WTC11 (cell line): Measurements from ENCODE around the gene WWC1. TPM values are rescaled to one million over a fixed set of nuclear protein-coding genes. Genes with fewer than 3 reads are reported as not detected.

Source experiments
- ATAC-seq: fragments of 200-7000 bp; cut with Tn5 transposase; 2 replicates; pipeline ENCODE4 v1.10.0; 2021; ENCODE audit warnings: mild to moderate bottlenecking, moderate library complexity
- CTCF ChIA-PET: fragments of 300-600 bp; sonication (Branson Sonifier 250); formaldehyde crosslinking; loops from one replicate; lab custom pipeline; 2021; ENCODE audit warnings: antibody characterized with exemption; lab: Charles Lee
- POLR2A ChIA-PET: fragments of 350-600 bp; sonication (Branson Sonifier 250); formaldehyde crosslinking; loops from one replicate; lab custom pipeline; 2021; ENCODE audit warnings: antibody characterized with exemption; lab: Charles Lee
- DNase-seq: peaks from one replicate; pipeline ENCODE4 v3.0.0; 2021; ENCODE audit warnings: low spot score
- H3K27ac Mint-ChIP-seq: 2 replicates; pipeline ENCODE4 v1.8.0; 2021; ENCODE audit warnings: mixed read lengths
- H3K27me3 Mint-ChIP-seq: 2 replicates; pipeline ENCODE4 v1.8.0; 2021; ENCODE audit warnings: low read depth, mild to moderate bottlenecking, moderate library complexity, mixed read lengths
- H3K36me3 Mint-ChIP-seq: 2 replicates; pipeline ENCODE4 v1.8.0; 2021; ENCODE audit warnings: mixed read lengths
- H3K4me1 Mint-ChIP-seq: 2 replicates; pipeline ENCODE4 v1.8.0; 2022; ENCODE audit warnings: mixed read lengths
- H3K4me3 Mint-ChIP-seq: 2 replicates; pipeline ENCODE4 v1.8.0; 2021; ENCODE audit warnings: mild to moderate bottlenecking, moderate library complexity, mixed read lengths
- H3K9me3 Mint-ChIP-seq: 2 replicates; pipeline ENCODE4 v1.8.0; 2021; ENCODE audit warnings: mixed read lengths
- ARID4B ChIP-seq: sonication (generic); formaldehyde crosslinking; IDR thresholded peaks from 2 replicates; pipeline ENCODE4 v1.8.0; 2023; ENCODE audit warnings: missing genetic modification reagents, mild to moderate bottlenecking, borderline replicate concordance
- CREB1 ChIP-seq: sonication (generic); formaldehyde crosslinking; IDR thresholded peaks from 2 replicates; pipeline ENCODE4 v1.8.0; 2023; ENCODE audit warnings: mild to moderate bottlenecking, missing genetic modification reagents
- E2F4 ChIP-seq: sonication (generic); formaldehyde crosslinking; IDR thresholded peaks from 2 replicates; pipeline ENCODE4 v1.8.1; 2022; ENCODE audit warnings: low read depth, mild to moderate bottlenecking, moderate library complexity, missing genetic modification reagents, borderline replicate concordance
- ERG ChIP-seq: fragments of 250-450 bp; sonication (Bioruptor Pico); IDR thresholded peaks from 2 replicates; pipeline ENCODE4 v1.8.0; 2021; ENCODE audit warnings: mild to moderate bottlenecking
- FOXJ3 ChIP-seq: sonication (generic); formaldehyde crosslinking; IDR thresholded peaks from 2 replicates; pipeline ENCODE4 v1.9.0; 2021; ENCODE audit warnings: missing genetic modification reagents, mild to moderate bottlenecking, borderline replicate concordance
- GABPB1 ChIP-seq: sonication (generic); formaldehyde crosslinking; IDR thresholded peaks from 2 replicates; pipeline ENCODE4 v1.8.1; 2023; ENCODE audit warnings: mild to moderate bottlenecking, missing genetic modification reagents
- GTF2I ChIP-seq: fragments of 250-450 bp; sonication (Bioruptor Pico); conservative IDR thresholded peaks from 2 replicates; pipeline ENCODE4 v1.4.0; 2021; ENCODE audit warnings: mild to moderate bottlenecking
- NFYB ChIP-seq: sonication (generic); formaldehyde crosslinking; conservative IDR thresholded peaks from 2 replicates; pipeline ENCODE4 v1.8.0; 2022; ENCODE audit warnings: low read depth, missing genetic modification reagents
- NR1H2 ChIP-seq: sonication (generic); formaldehyde crosslinking; IDR thresholded peaks from 2 replicates; pipeline ENCODE4 v1.9.0; 2021; ENCODE audit warnings: mild to moderate bottlenecking, moderate library complexity, missing genetic modification reagents
- NR3C1 ChIP-seq: sonication (generic); formaldehyde crosslinking; conservative IDR thresholded peaks from 2 replicates; pipeline ENCODE4 v1.8.1; 2023; ENCODE audit warnings: low read depth, mild to moderate bottlenecking, missing genetic modification reagents
- TEAD4 ChIP-seq: sonication (generic); formaldehyde crosslinking; IDR thresholded peaks from 2 replicates; pipeline ENCODE4 v1.8.0; 2022; ENCODE audit warnings: mild to moderate bottlenecking, missing genetic modification reagents
- ZMAT4 ChIP-seq: fragments of 250-450 bp; sonication (Bioruptor Pico); IDR thresholded peaks from 2 replicates; pipeline ENCODE4 v1.9.0; 2021; ENCODE audit warnings: mild to moderate bottlenecking
- ZNF423 ChIP-seq: fragments of 250-450 bp; sonication (Bioruptor Pico); IDR thresholded peaks from 2 replicates; pipeline ENCODE4 v2.1.2; 2022; ENCODE audit warnings: mild to moderate bottlenecking, moderate library complexity
- ZNF425 ChIP-seq: fragments of 250-450 bp; sonication (Bioruptor Pico); conservative IDR thresholded peaks from 2 replicates; pipeline ENCODE4 v1.9.0; 2021; ENCODE audit warnings: mild to moderate bottlenecking
- total RNA-seq: library from RNA; stranded (reverse); gene quantifications from 3 replicates; pipeline ENCODE4 v1.2.3, GENCODE V29; 2021
- TF ChIP-seq, protein P1 (sequence below): sonication (generic); formaldehyde crosslinking; IDR thresholded peaks from 2 replicates; pipeline ENCODE4 v1.8.1; 2023; ENCODE audit warnings: mild to moderate bottlenecking, missing genetic modification reagents
- TF ChIP-seq, protein P2 (sequence below): fragments of 250-450 bp; sonication (Bioruptor Pico); IDR thresholded peaks from 2 replicates; pipeline ENCODE4 v2.1.2; 2022; ENCODE audit warnings: mild to moderate bottlenecking, moderate library complexity
- TF ChIP-seq, protein P3 (sequence below): sonication (generic); formaldehyde crosslinking; IDR thresholded peaks from 2 replicates; pipeline ENCODE4 v1.8.1; 2023; ENCODE audit warnings: mild to moderate bottlenecking, missing genetic modification reagents, moderate library complexity

WWC1 gene
- total RNA-seq, 1 experiment from 2014 or later = 48.4 TPM

DNA sequence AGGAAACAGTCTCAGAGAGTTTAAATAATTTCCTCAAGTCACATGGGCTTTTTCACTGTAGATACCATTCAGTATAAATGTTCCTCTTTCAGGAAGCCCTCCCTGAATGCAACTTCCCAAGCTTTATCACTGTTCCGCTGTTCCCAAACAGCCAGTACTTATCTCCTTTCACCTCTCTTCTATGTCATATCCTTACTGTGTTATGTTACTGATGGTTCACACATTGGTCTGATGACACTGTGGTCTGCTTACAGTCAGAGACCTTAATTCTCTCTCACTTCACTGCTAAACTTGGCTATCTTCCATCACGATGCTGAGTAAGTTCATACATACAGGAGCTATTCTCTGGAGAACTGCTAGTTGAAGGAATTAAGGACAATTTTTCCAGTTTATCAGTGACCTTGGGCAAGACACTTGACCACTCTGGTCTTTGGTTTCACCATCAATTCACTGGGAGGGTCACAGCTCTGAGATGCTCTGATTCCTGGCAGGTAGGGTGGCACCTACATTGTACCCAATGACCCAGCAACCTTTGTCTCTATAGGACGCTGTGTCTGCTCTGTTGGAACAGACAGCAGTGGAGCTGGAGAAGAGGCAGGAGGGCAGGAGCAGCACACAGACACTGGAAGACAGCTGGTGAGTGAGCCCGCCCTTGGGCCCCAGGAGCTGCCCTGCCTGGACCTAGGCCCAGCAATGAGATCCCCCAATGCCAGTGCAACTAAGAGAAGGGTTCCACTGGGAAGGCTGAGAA, 152.7 kb downstream of the WWC1 start:
- ATAC-seq = no peak
- no peaks in the 10 kb centered on the region for H3K27me3 Mint-ChIP-seq
- CTCF ChIA-PET = no interaction called here
- H3K36me3 Mint-ChIP-seq = peaks cover 41% of the 10 kb centered on the region
- H3K27ac Mint-ChIP-seq = no peak overlapping the region
- H3K4me1 Mint-ChIP-seq = 0 out of 2 replicates have a peak, but pooled peaks cover 2% of the 10 kb centered on the region
- no peaks in the 10 kb centered on the region for H3K9me3 Mint-ChIP-seq
- POLR2A ChIA-PET = no interaction called here
- TF ChIP-seq E2F4 (no peak), GTF2I (CRISPR knock-in tag) (no peak), ZNF423 (no peak), ZMAT4 (no peak), NR3C1 (CRISPR knock-in tag) (no peak)
- TF ChIP-seq, protein P1, sequence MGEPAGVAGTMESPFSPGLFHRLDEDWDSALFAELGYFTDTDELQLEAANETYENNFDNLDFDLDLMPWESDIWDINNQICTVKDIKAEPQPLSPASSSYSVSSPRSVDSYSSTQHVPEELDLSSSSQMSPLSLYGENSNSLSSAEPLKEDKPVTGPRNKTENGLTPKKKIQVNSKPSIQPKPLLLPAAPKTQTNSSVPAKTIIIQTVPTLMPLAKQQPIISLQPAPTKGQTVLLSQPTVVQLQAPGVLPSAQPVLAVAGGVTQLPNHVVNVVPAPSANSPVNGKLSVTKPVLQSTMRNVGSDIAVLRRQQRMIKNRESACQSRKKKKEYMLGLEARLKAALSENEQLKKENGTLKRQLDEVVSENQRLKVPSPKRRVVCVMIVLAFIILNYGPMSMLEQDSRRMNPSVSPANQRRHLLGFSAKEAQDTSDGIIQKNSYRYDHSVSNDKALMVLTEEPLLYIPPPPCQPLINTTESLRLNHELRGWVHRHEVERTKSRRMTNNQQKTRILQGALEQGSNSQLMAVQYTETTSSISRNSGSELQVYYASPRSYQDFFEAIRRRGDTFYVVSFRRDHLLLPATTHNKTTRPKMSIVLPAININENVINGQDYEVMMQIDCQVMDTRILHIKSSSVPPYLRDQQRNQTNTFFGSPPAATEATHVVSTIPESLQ = no peak
- TF ChIP-seq, all 79 proteins: peak for 0
- no peak for DNase-seq
- no peak overlapping the region for H3K4me3 Mint-ChIP-seq

DNA sequence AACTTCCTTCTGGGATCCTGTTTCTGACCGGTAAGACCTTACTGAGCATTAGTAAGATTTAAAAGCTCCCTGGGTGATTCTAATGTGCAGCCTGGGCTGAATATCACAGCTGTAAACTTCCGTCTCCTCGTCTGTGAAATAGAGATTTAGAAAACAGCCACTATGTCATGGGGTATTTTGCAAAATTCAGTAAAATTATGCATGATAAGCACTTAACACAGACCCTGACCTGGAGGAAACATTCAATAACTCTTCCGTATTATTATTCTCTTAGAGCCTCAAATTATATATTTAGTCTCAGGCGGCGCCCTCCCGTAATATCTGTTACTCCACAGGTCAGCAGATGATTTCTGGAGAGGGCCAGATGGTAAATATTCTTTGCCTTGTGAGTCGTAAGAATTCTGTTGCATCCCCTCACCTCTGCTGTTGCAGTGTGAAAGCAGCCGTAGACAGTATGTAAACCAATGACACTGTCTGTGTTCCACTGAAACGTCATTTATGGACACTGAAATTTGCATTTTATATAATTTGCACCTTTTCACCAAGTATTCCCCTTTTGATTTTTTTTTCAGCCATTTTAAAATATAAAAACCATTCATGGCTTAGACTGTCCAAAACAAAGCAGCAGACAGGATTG, 155.7 kb downstream of the WWC1 start:
- H3K9me3 Mint-ChIP-seq = no peaks in the 10 kb centered on the region
- H3K4me1 Mint-ChIP-seq = 0 out of 2 replicates have a peak, but pooled peaks cover 3% of the 10 kb centered on the region
- no peak overlapping the region for H3K4me3 Mint-ChIP-seq
- POLR2A ChIA-PET = no interaction called here
- CTCF ChIA-PET = no interaction called here
- no peaks in the 10 kb centered on the region for H3K27me3 Mint-ChIP-seq
- DNase-seq (no peak), ATAC-seq (no peak)
- no peak overlapping the region; the same call in 1 of the 2 replicates for H3K27ac Mint-ChIP-seq
- peaks cover 36% of the 10 kb centered on the region for H3K36me3 Mint-ChIP-seq
- TF ChIP-seq CREB1 (CRISPR knock-in tag) = no peak
- no peak for TF ChIP-seq FOXJ3 (CRISPR knock-in tag)
- TF ChIP-seq TEAD4 = no peak
- TF ChIP-seq, protein P2, sequence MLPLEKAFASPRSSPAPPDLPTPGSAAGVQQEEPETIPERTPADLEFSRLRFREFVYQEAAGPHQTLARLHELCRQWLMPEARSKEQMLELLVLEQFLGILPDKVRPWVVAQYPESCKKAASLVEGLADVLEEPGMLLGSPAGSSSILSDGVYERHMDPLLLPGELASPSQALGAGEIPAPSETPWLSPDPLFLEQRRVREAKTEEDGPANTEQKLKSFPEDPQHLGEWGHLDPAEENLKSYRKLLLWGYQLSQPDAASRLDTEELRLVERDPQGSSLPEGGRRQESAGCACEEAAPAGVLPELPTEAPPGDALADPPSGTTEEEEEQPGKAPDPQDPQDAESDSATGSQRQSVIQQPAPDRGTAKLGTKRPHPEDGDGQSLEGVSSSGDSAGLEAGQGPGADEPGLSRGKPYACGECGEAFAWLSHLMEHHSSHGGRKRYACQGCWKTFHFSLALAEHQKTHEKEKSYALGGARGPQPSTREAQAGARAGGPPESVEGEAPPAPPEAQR (CRISPR knock-in tag) = no peak
- no peak for TF ChIP-seq ERG (CRISPR knock-in tag)
- TF ChIP-seq NR1H2 (CRISPR knock-in tag) = no peak
- TF ChIP-seq GABPB1 (CRISPR knock-in tag) = no peak
- TF ChIP-seq NFYB (CRISPR knock-in tag) = no peak
- no peak for TF ChIP-seq ZNF425 (CRISPR knock-in tag)
- TF ChIP-seq, protein P3, sequence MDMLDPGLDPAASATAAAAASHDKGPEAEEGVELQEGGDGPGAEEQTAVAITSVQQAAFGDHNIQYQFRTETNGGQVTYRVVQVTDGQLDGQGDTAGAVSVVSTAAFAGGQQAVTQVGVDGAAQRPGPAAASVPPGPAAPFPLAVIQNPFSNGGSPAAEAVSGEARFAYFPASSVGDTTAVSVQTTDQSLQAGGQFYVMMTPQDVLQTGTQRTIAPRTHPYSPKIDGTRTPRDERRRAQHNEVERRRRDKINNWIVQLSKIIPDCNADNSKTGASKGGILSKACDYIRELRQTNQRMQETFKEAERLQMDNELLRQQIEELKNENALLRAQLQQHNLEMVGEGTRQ = no peak
- no peak for TF ChIP-seq ARID4B (CRISPR knock-in tag)
